IMR-90 (cell line): Measurements from ENCODE around the gene FCHO1. TPM values are rescaled to one million over a fixed set of nuclear protein-coding genes. Genes with fewer than 3 reads are reported as not detected.

ENCODE experiments used
- ATAC-seq: fragments of 200-7000 bp; cut with Tn5 transposase; 2 replicates; pipeline ENCODE4 v1.9.1; 2020; ENCODE audit warnings: low read depth, mild to moderate bottlenecking, moderate library complexity
- BruUV-seq: library from RNA; stranded (reverse); fragments of 400-500 nt; replicated peaks from 2 replicates; lab custom pipeline; 2021; lab: Mats Ljungman, UMichigan
- CTCF ChIA-PET: fragments of 300-600 bp; formaldehyde crosslinking; extraction: SDS; loops from one replicate; lab custom pipeline; 2021; ENCODE audit warnings: antibody characterized with exemption; lab: Yijun Ruan, JAX
- POLR2A ChIA-PET: fragments of 300-600 bp; sonication (Branson Sonifier 250); formaldehyde crosslinking; loops from one replicate; lab custom pipeline; 2022; ENCODE audit warnings: antibody characterized with exemption; ENCODE audit not compliant: unreplicated experiment; lab: Charles Lee
- DNase-seq: peaks from one replicate; pipeline ENCODE4 v3.0.0; 2013
- H2AFZ ChIP-seq: replicated peaks from 2 replicates; pipeline ENCODE3; 2013; ENCODE audit warnings: low read length, mild to moderate bottlenecking; ENCODE audit not compliant: poor library complexity
- H2AK5ac ChIP-seq: 2 replicates; pipeline ENCODE4 v1.6.1; 2013; ENCODE audit warnings: low read depth, low read length, inconsistent platforms
- H2AK9ac ChIP-seq: replicated peaks from 2 replicates; pipeline ENCODE3; 2013; ENCODE audit warnings: mild to moderate bottlenecking, low read depth, low read length, moderate library complexity; ENCODE audit not compliant: poor library complexity
- H2BK120ac ChIP-seq: 2 replicates; pipeline ENCODE4 v1.6.1; 2013; ENCODE audit warnings: low read depth, low read length, inconsistent platforms
- H2BK15ac ChIP-seq: 3 replicates; pipeline ENCODE4 v1.6.1; 2013; ENCODE audit warnings: low read depth, low read length, inconsistent platforms
- H2BK20ac ChIP-seq: 2 replicates; pipeline ENCODE4 v1.6.1; 2013; ENCODE audit warnings: low read depth, mild to moderate bottlenecking, inconsistent platforms, low read length, moderate library complexity
- H2BK5ac ChIP-seq: 2 replicates; pipeline ENCODE4 v1.6.1; 2013; ENCODE audit warnings: mild to moderate bottlenecking, low read depth, low read length, inconsistent platforms; ENCODE audit not compliant: poor library complexity, severe bottlenecking
- H3K14ac ChIP-seq: replicated peaks from 2 replicates; pipeline ENCODE4 v1.6.1; 2013; ENCODE audit warnings: low read depth, low read length, inconsistent platforms
- H3K18ac ChIP-seq: 2 replicates; pipeline ENCODE4 v1.6.1; 2013; ENCODE audit warnings: low read depth, low read length, control low read depth
- H3K23ac ChIP-seq: 2 replicates; pipeline ENCODE4 v1.6.1; 2013; ENCODE audit warnings: low read depth, low read length, inconsistent platforms
- H3K27ac ChIP-seq: 2 replicates; pipeline ENCODE4 v1.5.1; 2013; ENCODE audit warnings: mild to moderate bottlenecking, control low read depth, low read length; ENCODE audit not compliant: insufficient read depth
- H3K27me3 ChIP-seq: 2 replicates; pipeline ENCODE4 v1.6.1; 2013; ENCODE audit warnings: low read length; ENCODE audit not compliant: control insufficient read depth, insufficient read depth
- H3K36me3 ChIP-seq: 2 replicates; pipeline ENCODE4 v1.6.1; 2013; ENCODE audit warnings: low read length, mixed read lengths; ENCODE audit not compliant: control insufficient read depth, insufficient read depth
- H3K4ac ChIP-seq: 2 replicates; pipeline ENCODE4 v1.6.1; 2013; ENCODE audit warnings: low read depth, low read length, inconsistent platforms
- H3K4me1 ChIP-seq: 2 replicates; pipeline ENCODE4 v1.6.1; 2013; ENCODE audit warnings: low read length, mixed read lengths; ENCODE audit not compliant: control insufficient read depth, insufficient read depth
- H3K4me2 ChIP-seq: 2 replicates; pipeline ENCODE4 v1.6.1; 2013; ENCODE audit warnings: low read depth, mild to moderate bottlenecking, control low read depth, low read length, moderate library complexity
- H3K4me3 ChIP-seq: 2 replicates; pipeline ENCODE4 v1.5.1; 2013; ENCODE audit warnings: low read depth, mild to moderate bottlenecking, control low read depth, low read length, moderate library complexity; ENCODE audit not compliant: insufficient read depth
- H3K56ac ChIP-seq: 2 replicates; pipeline ENCODE4 v1.6.1; 2013; ENCODE audit warnings: low read length, inconsistent platforms; ENCODE audit not compliant: insufficient read depth; ENCODE audit errors: extremely low read depth
- H3K79me1 ChIP-seq, 2 experiments: 2 replicates each; pipeline ENCODE4 v1.6.1; 2013; ENCODE audit warnings: low read length in 2 of 2, inconsistent platforms in 1 of 2, low read depth in 1 of 2
- H3K9ac ChIP-seq: 2 replicates; pipeline ENCODE4 v1.6.1; 2013; ENCODE audit warnings: low read depth, low read length, control low read depth
- H3K9me1 ChIP-seq: 2 replicates; pipeline ENCODE4 v1.6.1; 2013; ENCODE audit warnings: low read length, inconsistent platforms; ENCODE audit not compliant: insufficient read depth
- H3K9me3 ChIP-seq: 2 replicates; pipeline ENCODE4 v1.6.1; 2013; ENCODE audit warnings: low read length; ENCODE audit not compliant: control insufficient read depth, insufficient read depth
- H4K20me1 ChIP-seq: 2 replicates; pipeline ENCODE4 v1.6.1; 2013; ENCODE audit warnings: low read length, inconsistent platforms; ENCODE audit not compliant: insufficient read depth
- H4K5ac ChIP-seq: 2 replicates; pipeline ENCODE4 v1.6.1; 2013; ENCODE audit warnings: mild to moderate bottlenecking, low read depth, low read length, control low read depth
- H4K8ac ChIP-seq, 2 experiments: 2 replicates each; pipeline ENCODE4 v1.6.1; 2013; ENCODE audit warnings: low read depth in 2 of 2, low read length in 2 of 2, control low read depth in 1 of 2, inconsistent platforms in 1 of 2
- H4K91ac ChIP-seq: 2 replicates; pipeline ENCODE4 v1.6.1; 2013; ENCODE audit warnings: low read depth, low read length, inconsistent platforms; ENCODE audit not compliant: insufficient read depth
- FOS ChIP-seq: fragments of 150-350 bp; IDR thresholded peaks from 2 replicates; pipeline ENCODE4 v1.6.1; 2016; ENCODE audit warnings: low read depth, low read length
- POLR2A ChIP-seq: IDR thresholded peaks from 2 replicates; pipeline ENCODE4 v1.6.1; 2012; ENCODE audit warnings: mild to moderate bottlenecking, low read depth, low read length
- WGBS, 2 experiments: methylation state at CpG; one replicate each; pipeline versions ENCODE4 v1.1.5 to v1.1.7; 2013; ENCODE audit warnings: missing lambda C conversion rate in 2 of 2; ENCODE audit not compliant: insufficient read length in 1 of 2; ENCODE audit errors: extremely low coverage in 2 of 2; 5-methylcytosine and 5-hydroxymethylcytosine counted together
- dilution Hi-C: fragments of 300-500 bp; cut with HindIII; formaldehyde crosslinking; loops from one replicate; pipeline ENCODE4 v1.14.3; 2018; ENCODE audit warnings: low sequenced_read_pairs; ENCODE audit not compliant: unreplicated experiment
- in situ Hi-C: fragments of 300-500 bp; cut with MboI; formaldehyde crosslinking; loops from 3 replicates; pipeline ENCODE4 v1.14.3; 2019; ENCODE audit warnings: low sequenced_read_pairs, inconsistent platforms, mixed read lengths
- intact Hi-C: fragments of 100-400 bp; cut with micrococcal nuclease; formaldehyde crosslinking; loops from 2 replicates; pipeline ENCODE4 v1.10.0; 2022
- polyA plus RNA-seq, 3 experiments: library from polyadenylated mRNA; depleted of rRNA; stranded (reverse); fragments of >200 nt; gene quantifications; 2 replicates each; pipeline ENCODE4 v1.2.3, GENCODE V29; 2012; ENCODE audit warnings: low replicate concordance in 1 of 3
- total RNA-seq: library from RNA; depleted of rRNA; stranded (reverse); fragments of >200 nt; gene quantifications from 2 replicates; pipeline ENCODE4 v1.2.3, GENCODE V29; 2012

FCHO1 gene
- total and polyA plus RNA-seq, 2 of the 4 experiments (the other 2 are of a cell fraction) = 0.18 to 1.0 TPM

DNA sequence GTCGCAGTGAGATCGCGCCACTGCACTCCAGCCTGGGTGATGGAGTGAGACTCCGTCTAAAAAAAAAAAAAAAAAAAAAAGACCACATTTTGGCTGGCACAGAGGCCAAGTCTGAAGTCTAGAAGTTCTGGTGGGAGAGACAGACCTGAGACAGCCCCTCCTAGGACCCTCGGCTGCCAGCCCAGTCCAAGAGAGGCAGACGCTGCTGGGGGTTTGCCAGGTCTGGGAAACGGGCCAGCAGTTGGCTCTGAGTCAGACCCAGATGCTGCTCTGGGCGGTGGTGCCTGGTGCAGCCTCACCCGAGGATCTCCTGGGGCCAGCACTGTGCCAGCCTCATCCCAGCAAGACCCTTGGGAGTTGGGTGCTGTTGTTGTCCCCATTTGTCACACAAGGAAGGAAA lies 5.8 kb downstream of the FCHO1 start:
- no peak overlapping the region for H2BK120ac ChIP-seq

More for the DNA sequence above, 5.8 kb downstream of the FCHO1 start:
- ATAC-seq (peak; percentile 83), DNase-seq (peak; percentile 50)
- H2AK9ac ChIP-seq = no peak overlapping the region
- TF ChIP-seq FOS (peak; percentile 22; the same call in 1 of the 2 replicates), POLR2A (no peak)
- intact Hi-C loops = no loop called here
- H3K4ac ChIP-seq = no peak overlapping the region
- no peak overlapping the region for H2BK15ac ChIP-seq
- ChIA-PET POLR2A (no interaction called here), CTCF (no interaction called here)
- H3K9ac ChIP-seq = no peak overlapping the region
- dilution Hi-C loops = no loop called here
- no peaks in the 10 kb centered on the region for H4K20me1 ChIP-seq
- H3K23ac ChIP-seq = no peak overlapping the region
- H4K91ac ChIP-seq = no peak overlapping the region
- H3K14ac ChIP-seq = no peak overlapping the region
- no peaks in the 10 kb centered on the region for H3K4me1 ChIP-seq
- no peak overlapping the region for H3K4me3 ChIP-seq
- H2BK5ac ChIP-seq = no peak overlapping the region
- H3K9me3 ChIP-seq = no peaks in the 10 kb centered on the region
- H3K4me2 ChIP-seq = no peak overlapping the region
- H3K18ac ChIP-seq = no peak overlapping the region
- H4K8ac ChIP-seq = no peak overlapping the region
- H2BK20ac ChIP-seq = no peak overlapping the region
- no TSS peak for BruUV-seq
- H2AK5ac ChIP-seq = no peak overlapping the region
- no peaks in the 10 kb centered on the region for H3K36me3 ChIP-seq
- 4% methylated on average over 3 of the region's 9 CpGs; no CpG with 5 or more reads in 1 of the 2 experiments for WGBS, 2 experiments
- in situ Hi-C loops = no loop called here
- H3K9me1 ChIP-seq = no peaks in the 10 kb centered on the region
- H3K27ac ChIP-seq = no peak overlapping the region
- peaks cover 10% of the 10 kb centered on the region; the same call in 1 of the 2 replicates for H3K27me3 ChIP-seq
- no peak overlapping the region for H4K5ac ChIP-seq
- H3K79me1 ChIP-seq = no peaks in the 10 kb centered on the region
- H2AFZ ChIP-seq = peak overlapping the region; percentile 33
- no peak overlapping the region for H3K56ac ChIP-seq
